Measurements from ENCODE around the gene GLUL.

The GLUL gene

DNA sequence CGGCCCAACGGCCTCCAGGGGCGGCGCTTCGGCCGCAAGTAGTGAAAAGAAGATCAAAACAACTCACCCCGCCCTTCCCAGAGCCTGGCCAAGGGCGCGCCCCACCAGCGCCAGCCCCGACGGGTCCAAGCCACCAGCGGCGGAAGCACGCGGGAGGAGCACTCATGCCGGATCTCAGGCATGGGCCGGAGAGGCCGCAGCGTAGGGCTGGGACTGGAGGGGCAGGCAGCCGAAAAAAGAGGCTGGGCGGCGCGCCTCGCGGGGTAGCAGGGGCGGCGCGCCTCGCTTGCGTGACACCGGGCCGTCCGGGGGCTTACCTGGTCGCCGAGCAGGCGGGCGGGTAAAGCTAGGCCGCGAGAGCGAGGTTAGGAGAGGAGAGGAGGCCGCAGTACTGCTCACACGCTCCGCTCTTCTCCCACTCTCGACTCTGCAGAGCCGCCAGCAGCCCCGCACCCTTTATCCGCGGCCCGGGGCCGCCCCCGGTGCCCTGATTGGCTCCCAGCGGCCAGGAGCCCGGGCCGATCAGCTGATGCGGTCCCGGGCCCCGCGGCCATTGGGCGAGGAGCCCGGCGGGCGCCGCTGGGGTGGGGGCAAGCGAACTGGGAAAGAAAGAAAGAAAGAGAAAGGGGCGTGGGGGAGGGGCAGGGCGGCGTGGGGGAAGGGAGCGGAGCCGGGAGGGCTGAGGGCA, at the start of gene GLUL:
TSS of gene GLUL (minus strand) at position 429 of the 688 bp plus-strand sequence. CDS start 3,053 bp downstream, outside the sequence.
- DNase-seq (ENCODE audit: low read depth), result peak; percentile 35

DNA sequence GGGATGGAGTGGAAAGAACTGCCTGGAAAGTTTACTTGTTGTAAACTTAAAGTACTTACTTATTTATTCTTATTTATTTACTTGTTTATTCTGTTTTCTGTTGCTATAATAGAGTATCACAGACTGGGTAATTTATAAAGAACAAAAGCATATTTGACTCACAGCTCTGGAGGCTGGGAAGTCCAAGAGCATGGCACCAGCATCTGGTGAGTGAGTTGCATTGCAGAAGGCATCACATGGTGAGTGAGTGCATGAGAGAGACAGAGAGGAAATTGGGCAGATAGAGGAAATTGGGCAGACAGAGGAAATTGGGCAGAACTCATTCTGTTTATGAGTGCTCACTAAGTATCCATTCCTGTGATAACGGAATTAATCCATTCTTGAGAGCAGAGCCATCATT, 46.7 kb upstream of the GLUL start:
- no peak for DNase-seq (ENCODE audit: low read depth)

GRCh38 chr1:182433580-182433979, 42.0 kb upstream of the GLUL start:
- no peak for DNase-seq (ENCODE audit: low read depth)

GRCh38 chr1:182431278-182431677, 39.7 kb upstream of the GLUL start:
- no peak for DNase-seq (ENCODE audit: low read depth)

- no peak for DNase-seq (ENCODE audit: low read depth)
Measured at GRCh38 chr1:182430263-182431068, 38.9 kb upstream of the GLUL start.

GRCh38 chr1:182428043-182428442, 36.5 kb upstream of the GLUL start:
- no peak for DNase-seq (ENCODE audit: low read depth)

DNA sequence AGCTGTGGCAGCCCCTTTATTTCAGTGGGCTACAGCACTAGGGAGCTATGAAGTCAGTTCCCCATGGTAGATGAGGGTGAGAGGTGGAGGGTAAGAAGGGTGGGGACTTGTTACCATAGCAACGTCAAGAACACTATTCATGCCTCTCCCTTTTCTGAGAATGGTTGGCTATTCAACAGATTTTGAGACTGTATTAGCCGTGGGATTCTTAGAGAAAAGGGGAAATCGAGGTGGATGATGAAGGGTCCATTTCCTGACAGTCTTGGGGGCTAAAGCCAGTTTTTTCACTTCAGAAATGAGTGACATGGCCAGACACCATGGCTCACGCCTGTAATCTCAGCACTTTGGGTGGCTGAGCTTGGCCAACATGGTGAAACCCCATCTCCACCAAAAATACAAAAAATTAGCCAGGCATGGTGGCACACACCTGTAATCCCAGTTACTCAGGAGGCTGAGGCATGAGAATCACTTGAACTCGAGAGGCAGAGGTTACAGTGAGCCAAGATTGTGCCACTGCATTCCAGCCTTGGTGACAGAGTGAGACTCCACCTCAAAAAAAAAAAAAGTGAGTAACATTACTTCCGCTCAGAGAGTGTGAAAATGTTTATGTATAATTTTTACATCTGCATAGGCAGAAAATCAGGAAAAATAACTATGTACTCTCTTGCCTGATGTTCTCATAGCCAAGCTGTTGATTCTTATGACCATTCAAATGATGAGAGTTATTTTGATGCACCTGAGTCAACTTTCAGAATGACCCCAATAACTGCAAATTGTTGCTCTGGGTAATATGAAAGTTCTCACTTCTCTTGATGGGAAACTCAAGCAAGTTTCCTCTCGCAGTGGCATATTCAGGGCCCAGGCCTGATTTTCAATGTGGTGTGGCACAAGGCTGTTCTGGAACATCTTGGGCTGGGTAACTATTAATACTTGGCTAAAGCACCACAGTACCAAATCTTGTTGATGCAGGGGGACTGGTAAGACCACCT, 35.1 kb upstream of the GLUL start:
- DNase-seq (ENCODE audit: low read depth), result no peak

- no peak for DNase-seq (ENCODE audit: low read depth)
Measured at GRCh38 chr1:182415789-182416188, 24.2 kb upstream of the GLUL start.

- DNase-seq (ENCODE audit: low read depth), result no peak
Measured at GRCh38 chr1:182413969-182414368, 22.4 kb upstream of the GLUL start.

- no peak for DNase-seq (ENCODE audit: low read depth)
Measured at GRCh38 chr1:182413486-182413885, 21.9 kb upstream of the GLUL start.

DNA sequence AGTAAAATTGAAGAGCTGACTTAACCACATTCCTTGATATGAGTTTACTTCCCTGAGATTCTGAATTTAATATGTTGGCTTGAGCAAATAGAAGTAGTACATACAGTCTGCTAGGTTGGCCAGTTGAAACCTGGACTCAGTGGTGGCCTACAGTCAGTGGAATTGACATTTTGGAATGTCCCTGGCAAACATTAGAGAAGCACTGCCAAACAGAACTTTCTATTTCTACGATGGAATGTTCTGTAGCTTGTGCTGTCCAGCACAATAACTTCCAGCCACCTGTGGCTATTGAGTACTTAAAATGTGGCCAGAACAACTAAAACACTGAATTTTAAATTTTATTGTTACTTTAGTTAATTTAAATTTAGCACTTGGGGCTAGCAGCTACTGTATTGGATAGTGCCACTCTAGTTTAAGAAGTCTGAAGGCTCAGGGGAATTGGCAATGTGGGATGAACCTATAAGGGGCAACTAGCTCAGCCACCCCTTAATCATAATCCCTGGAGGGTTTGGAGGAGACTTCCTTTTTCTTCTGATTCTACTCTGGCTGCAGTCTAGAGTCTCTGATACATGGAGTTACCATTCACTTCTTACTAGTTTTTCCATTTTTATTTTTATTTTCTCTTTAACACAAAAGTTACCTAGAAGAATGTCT, 19.2 kb upstream of the GLUL start:
- no peak for DNase-seq (ENCODE audit: low read depth)

DNA sequence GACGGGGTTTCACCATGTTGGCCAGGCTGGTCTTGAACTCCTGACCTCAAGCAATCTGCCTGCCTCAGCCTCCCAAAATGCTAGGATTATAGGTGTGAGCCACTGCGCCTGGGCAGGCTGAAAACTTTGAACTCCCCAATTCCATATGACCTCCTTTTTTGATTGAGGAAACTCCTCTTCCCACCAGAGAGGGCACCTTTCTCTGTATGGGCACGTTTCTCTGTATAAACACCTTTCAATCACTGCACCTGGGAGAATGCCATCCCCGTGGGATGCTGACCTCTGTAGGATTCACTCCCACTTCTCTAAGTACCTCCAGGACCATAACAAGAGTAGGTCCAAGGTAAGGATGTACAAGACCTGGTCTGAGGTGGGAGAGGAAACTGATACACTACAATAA, 18.5 kb upstream of the GLUL start:
- DNase-seq (ENCODE audit: low read depth), result no peak

- DNase-seq (ENCODE audit: low read depth), result no peak
Measured at GRCh38 chr1:182408435-182409075, 17.0 kb upstream of the GLUL start.

DNA sequence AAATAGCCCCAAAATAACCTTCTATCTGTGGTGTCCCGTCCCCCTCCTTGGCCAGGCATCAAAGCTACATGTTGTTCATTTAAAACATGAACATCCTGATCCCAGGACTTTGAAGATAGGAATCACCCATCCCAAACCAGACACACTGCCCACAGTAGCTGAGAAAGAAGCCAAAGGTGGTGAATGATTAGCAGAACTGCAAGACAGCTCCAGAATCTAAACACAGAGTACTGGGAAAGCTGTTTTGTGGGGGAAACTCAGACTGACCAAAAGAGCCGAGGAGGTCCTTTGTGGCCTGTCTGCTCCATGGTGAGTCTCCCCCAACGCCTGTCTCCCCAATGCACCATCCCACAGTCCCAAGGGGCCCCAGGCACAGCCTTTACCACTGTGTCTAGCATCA, 16.1 kb upstream of the GLUL start:
- DNase-seq (ENCODE audit: low read depth), result no peak

- DNase-seq (ENCODE audit: low read depth), result no peak
Measured at GRCh38 chr1:182406012-182406411, 14.4 kb upstream of the GLUL start.

GRCh38 chr1:182405578-182405977, 14.0 kb upstream of the GLUL start:
- DNase-seq (ENCODE audit: low read depth), result no peak

GRCh38 chr1:182404781-182405180, 13.2 kb upstream of the GLUL start:
- no peak for DNase-seq (ENCODE audit: low read depth)

DNA sequence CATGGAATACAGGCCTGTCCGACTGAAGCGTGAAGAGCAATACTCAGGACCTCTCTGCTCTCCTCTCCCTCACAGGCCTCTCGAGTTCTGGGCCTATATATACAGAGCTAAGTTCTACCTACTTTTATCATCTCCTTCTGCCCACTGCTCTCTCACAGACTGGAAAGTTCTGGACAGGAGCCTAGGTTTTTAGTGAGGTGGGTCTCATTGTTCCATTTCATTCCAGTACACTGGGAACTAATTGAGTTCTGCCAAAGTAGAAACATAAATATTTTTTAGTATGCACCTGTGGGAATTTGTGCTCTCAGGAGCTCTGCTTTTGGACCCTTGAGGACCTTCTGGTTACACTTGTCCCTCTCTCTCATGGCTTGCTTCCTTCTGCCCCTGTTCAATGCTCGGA, 9.0 kb upstream of the GLUL start, which contains the start of gene TEDDM1:
TSS of gene TEDDM1 (minus strand) at position 101 of the 400 bp plus-strand sequence. CDS start 182 bp downstream, outside the sequence.
- no peak for DNase-seq (ENCODE audit: low read depth)

DNA sequence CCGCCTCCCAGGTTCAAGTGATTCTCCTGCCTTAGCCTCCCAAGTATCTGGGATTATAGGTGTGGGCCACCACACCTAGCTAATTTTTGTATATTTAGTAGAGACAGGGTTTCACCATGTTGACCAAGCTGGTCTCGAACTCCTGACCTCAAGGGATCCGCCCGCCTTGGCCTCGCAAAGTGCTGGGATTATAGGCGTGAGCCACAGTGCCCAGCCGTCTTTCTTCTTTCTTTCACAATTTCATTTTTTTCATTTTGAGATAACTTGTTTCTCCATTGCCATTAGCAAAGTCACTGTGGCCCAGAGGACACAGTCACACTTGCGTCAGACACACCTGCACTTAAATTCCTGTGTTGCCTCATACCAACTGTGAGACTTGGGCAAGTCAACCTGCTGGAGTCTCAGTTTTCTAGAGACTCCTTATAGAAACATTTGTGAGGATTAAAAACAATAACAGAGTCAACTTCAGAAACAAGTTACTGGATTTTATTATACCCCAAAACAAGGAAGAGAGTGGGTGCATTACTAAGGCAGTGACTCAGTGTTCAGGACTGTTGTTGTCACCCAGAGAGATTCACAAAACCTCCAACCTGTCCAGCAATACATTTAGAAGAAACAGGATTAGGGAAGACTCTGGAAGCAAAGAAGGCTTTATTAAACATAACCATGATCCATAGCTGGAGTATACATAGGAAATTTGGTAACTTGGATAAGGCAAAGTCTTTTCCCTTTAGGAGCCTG, 6.2 kb upstream of the GLUL start:
- DNase-seq (ENCODE audit: low read depth), result no peak

- no peak for DNase-seq (ENCODE audit: low read depth)
Measured at GRCh38 chr1:182395906-182396305, 4.3 kb upstream of the GLUL start.

Data from activated T-helper 1 cell treated with Interleukin-2 at 50 U/mL for 16 hours (primary cell).